IMR-90 (cell line): ENCODE measurements around the gene MTR.

Experiments used
- POLR2A ChIP-seq: IDR thresholded peaks from 2 replicates; pipeline ENCODE4 v1.6.1; 2012; ENCODE audit warnings: mild to moderate bottlenecking, low read depth, low read length
- RFX5 ChIP-seq: IDR thresholded peaks from 2 replicates; pipeline ENCODE4 v1.8.0; 2012; ENCODE audit warnings: low read depth, mild to moderate bottlenecking, low read length, moderate library complexity

DNA sequence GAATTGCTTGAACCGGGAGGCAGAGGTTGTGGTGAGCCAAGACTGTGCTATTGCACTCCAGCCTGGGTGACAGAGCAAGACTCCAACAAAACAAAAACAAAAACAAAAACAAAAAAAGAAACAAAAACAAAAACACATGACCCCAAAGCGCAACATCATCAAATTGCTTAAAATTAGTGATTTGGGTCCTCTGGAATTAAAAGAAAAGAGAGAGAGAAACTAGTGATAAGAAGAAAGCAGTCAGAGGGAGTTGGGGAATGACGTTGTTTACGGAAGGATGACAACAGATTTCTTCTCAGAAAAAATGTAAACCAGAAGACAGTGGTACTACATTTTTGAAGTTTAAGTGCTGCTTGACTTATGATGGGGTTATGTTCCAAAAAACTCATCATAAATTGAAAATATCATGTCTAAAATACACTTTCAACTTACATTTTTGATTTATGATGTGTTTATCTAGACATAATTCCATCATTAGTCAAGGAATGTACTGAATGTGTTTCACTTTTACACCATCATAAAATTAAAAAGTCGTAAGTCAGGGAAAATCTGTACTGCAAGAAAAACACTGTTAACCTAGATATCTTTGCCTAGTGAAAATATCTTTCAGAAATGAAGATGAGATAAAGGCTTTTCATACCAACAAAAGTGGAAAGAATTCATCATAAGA, 121.2 kb downstream of the MTR start:
- TF ChIP-seq RFX5, result no peak
- no peak for TF ChIP-seq POLR2A
